GM21381 (cell line): ENCODE data around the gene CPA5.

Source experiments
- ATAC-seq: cut with Tn5 transposase; IDR thresholded peaks from one replicate; pipeline ENCODE4 v1.9.1; 2021; ENCODE audit warnings: mild to moderate bottlenecking, moderate library complexity; ENCODE audit not compliant: unreplicated experiment

The CPA5 gene

DNA sequence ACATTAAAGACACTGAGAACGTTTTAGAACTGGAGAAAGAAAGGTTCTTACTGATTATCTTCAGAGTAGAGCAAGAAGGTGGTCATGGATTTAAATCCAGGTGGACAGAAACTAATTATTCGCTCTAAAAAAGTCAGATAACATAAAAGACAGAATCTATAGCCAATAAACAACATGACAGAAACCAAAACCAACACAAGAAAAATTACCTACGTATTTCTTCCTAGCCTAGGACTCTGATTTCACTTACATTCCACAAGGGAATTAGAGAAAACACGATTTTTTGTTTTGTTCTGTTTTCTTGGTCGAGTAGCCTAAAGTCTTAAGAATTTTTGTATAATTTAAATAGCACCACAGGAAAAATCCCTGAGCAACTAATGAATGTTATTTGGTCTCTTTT is 50.8 kb downstream of the CPA5 start:
- ATAC-seq: no peak

DNA sequence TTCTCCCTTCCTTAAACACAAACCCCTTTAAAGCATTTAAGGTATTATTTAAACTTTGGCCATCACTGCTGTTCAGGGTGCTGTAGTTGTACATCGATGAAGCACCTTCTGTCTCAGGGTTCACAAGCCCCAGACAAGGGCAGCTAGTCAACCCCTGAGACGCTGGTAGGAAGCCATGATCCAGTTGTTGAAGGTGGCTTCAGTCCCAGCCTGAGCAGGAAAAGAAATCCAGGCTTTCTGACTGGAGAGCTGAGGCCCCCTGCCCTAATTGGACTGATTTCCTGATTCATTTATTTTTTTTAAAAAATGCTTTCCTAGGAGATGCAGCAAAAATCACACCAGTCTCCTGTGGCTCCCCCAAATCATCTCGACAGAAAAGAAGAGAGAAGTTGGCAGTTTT is 51.5 kb downstream of the CPA5 start:
- ATAC-seq: no peak

DNA sequence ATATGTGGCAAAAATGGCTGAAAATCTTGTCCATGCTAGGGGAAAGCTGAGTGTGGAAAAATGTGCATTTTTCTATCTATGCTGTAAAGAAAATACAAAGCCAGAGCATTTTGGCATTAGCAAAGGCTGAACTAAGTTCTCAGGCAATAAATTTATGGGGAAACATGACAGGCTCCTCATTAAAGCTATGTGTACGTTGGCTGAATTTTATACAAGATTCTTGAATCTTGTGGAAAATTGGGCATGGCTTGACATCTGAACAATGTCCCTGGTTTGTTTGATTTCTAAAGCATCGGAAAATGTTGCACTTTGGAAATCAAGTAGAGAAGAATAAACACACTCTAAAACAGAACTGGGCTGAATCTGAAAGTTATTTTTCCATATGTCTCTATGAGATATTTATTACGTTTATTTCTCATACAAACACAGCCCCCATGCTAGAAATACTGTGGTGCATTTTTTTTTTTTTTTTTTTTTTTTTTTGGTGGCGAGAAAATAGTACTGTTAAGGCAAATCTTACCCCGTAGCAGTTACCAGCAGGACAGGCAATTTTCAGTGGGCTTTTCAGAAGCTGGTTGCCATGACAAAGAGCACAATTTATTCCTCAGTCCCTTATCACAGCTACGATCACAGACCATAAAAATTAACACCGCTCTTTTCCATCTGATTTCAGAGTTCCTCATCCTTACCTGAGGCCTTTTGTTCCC is 52.6 kb downstream of the CPA5 start:
- no peak for ATAC-seq

DNA sequence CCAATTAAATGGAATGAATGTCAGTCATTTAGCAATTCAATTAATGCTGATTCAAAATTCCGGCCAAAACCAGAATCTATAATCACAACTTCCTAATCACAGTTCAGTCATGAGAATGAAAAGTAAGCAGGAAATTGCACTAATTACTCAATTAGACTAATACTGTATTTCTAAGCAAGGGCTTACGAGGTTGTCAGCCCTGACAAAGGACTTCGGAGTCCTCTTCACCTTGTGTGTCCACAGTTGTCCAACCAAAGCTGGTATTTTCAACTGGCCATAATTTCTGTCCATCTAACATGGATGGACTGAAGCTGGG is 53.1 kb downstream of the CPA5 start:
- no peak for ATAC-seq

DNA sequence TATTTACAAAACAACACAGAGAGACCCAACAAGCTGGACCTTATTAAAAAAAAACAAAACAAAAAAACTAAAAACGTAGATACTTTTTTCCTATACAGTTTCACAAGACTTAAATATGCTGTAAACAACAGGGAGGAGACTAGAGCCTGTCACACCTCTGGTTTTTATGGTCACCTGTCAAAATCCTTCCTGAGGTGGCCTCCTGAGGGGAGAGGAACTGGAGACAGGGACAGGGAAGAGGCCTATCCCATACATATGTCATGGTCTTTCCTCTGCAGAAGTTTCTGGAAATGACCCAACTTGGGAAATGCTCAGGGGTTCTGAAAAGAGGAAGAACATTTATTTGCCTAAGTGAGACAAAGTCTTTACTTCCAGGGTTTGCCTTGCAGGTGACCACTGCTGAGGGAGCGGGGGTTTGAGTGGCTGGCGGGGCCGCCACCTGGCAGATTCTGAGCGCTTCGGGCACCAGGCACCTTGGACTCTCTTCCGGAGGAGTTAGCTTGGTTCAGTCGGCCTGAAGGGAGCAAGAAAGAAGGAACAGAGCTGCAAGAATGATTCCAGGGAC is 54.0 kb downstream of the CPA5 start:
- no peak for ATAC-seq

DNA sequence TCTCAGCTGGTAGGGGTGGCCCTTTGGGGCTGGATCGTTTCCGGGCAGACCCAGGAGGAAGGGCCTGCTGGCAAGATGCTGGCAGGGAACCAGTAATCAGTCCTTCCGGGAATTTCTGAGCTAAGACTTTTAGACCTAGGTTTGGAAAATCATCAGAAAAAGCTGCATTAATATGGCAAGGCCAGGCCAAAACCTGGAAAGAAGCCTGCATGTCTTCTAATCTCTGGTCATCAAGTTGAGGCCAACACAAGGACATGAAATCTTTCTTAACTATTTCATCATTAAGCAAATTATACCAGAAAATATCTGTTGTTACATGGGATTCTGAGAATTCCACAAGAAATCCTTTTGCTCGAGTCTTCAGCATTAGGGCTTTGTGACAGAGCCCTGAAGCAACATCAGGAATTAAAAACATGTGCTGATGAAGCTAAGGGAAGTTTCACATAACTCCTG is 55.5 kb downstream of the CPA5 start:
- ATAC-seq: no peak

DNA sequence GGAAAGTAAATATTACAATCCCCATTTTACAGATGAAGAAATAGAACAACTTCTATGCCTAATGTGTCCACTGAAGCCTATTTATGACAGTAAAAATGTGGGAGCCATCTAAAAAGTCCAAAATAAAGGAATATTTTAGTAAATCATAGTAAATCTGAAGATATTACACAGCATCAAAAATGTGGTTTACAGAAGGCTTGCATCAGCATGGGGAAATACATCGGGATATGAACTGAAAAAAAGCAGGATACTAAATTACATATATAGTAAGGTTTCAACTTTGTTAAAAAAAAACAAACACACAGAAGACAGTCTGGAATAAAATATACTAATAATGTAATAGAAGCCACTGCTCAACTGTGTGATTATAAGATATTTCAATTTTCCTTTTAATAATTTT is 56.5 kb downstream of the CPA5 start:
- no peak for ATAC-seq

DNA sequence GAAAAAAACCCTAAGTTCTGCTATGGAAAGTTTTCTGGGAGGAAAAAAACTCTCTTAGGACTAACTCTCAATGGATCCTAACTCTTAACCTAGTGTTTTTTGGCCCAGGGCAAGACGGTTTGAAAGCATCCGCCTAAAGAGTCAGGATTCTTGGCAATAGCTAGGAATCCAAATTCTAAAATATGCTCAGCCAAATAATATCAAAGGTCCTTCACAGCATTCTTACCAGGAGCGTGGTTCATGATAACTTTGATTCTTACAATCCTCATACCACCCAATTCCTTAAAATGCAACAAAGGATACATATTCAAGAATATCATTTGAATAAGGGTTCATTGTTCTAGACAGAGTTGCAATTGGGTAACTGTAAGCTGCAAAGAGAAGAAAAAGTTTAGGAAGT is 57.0 kb downstream of the CPA5 start:
- no peak for ATAC-seq

DNA sequence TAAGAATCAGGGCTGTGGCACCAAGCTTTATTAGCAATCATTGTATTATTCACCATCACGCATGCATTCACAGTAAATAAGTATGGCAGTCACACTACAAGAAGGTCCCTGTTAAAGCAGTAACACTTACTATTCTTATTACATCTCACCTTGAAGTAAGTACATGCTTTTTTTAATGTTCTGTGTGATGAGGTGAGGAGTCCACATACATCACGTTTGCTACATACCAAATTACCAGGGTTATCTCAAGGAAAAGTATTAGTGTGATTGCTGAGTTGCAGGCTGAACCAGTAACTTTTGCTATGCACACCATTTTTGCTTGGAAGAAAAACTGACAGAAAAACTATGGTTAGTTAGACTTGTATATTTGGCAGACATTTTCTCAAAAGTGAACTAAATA is 60.4 kb downstream of the CPA5 start:
- ATAC-seq: no peak

DNA sequence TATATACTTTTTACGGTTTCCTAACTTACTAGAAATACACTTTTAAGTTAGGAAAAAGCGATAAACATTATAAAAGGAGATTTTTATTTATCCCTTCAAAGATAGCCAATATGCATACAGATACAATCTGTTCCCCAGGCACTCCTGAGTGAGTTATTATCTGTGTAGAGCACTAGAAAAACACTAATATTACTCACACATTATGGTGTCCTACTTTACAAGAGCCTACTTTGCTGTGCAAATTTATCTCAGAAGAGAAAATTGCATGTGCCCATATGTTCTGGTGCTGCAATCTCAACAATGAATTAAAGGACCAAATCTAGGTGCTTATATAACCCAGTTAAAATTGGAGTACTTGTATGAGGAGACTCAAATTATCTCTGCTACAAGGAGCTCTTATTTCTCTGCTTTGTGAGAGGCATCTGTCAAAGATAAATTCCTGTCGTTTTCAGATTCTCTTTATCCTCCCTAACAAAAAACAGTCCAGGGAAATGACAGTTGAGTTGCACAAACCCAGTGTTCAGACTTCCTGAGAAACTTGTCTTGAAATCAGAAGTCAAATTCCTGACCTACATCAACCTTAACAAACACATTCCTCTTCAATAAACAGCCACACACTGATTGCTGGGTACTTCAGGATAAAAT is 64.6 kb downstream of the CPA5 start:
- ATAC-seq: no peak

DNA sequence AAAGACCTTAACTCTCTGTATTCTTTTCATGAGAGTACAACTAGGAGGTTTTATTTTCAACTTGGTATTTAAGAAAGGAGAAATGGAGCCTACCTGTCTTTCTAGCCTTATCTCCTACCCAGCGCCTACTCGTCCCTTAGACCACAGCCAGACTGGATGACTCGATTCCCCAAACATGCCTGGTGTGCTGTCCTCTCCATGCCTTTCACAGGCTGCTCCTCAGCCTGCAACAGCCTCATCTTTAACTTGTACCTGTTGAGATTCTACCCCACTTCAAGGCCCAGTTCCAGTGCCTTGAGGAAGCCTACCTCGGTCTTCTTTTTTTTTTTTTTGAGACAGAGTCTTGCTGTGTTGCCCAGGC is 65.1 kb downstream of the CPA5 start:
- no peak for ATAC-seq

DNA sequence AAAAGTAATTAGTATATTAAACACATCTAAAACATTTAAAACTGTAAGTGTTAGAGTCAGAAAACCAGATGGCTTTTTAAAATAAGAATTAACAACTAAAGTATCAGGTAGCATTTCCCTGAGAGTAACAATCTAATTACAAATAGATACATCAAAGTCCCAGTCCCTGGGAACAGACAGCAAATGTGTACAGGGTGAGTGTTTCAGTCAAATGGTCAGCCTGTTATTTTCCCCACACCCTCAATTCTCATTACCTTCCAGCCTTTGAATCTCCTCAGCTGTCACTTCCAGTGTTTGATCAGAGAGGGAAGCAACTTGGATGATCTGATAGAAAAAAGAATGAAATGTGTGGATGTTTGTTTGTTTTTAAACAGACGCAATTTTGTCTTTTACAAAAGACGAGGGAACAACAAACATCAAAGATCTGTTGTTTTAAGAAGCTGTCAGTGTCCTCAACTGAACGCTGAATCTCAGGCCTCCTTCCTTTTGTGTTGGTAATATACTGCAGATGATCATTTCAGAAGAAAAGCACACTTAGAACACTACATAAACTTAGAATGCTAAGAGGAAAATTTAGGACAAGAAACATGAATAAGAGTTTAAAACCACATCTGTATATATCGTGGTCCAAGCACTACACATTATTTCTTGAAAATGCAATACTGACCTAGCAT is 66.4 kb downstream of the CPA5 start:
- ATAC-seq: no peak

DNA sequence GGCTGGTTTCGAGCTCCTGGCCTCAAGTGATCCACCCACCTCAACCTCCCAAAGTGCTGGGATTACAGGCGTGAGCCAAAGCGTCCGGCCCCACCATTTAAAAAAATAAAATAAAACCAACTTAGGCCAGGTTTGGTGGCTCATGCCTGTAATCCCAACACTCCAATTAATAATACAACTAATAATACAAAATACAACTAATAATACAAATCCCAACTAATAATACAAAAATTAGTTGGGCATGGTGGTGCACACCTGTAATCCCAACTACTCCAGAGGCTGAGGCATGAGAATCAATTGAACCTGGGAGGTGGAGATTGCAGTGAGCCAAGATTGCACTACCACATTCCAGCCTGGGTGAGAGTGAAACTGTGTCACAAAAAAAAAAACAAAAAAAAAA is 68.6 kb downstream of the CPA5 start:
- no peak for ATAC-seq

DNA sequence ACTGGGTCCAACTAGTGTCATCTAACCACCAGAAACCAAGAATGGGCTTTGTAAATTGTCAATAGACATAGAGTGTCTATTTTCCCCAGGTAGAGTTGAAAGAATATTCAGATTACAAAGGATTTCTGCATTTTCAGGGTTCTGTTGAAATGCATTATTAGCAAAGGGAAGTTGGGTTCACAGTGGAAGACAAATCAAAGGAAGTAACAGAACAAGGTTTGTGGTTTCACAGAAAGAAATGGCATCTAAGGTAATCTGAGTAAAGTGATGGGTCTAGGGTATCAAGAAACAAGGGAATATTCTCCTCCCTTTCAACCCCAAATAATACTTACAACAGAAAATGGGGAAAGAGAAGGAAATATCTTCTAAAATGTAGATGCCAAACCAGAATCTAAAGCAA is 70.4 kb downstream of the CPA5 start:
- no peak for ATAC-seq

DNA sequence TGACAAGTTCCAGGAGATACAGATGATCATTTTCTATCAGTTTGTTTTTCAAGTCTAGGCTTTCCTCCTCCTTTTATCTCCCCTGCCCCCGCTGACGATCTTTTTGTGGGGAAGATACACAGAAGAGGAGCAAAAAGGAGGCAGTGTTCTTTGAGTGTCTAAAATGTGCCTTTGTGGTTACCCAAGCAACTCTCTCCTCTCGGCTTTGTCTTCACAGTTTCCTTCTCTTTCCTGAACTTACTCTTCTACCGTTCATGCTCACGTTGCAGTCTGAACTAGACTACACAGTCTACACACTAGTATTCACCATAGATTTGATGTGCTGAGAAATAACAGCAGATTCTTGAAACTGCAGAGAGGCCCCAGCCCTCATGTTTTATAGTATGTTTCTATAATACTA is 72.6 kb downstream of the CPA5 start:
- no peak for ATAC-seq

DNA sequence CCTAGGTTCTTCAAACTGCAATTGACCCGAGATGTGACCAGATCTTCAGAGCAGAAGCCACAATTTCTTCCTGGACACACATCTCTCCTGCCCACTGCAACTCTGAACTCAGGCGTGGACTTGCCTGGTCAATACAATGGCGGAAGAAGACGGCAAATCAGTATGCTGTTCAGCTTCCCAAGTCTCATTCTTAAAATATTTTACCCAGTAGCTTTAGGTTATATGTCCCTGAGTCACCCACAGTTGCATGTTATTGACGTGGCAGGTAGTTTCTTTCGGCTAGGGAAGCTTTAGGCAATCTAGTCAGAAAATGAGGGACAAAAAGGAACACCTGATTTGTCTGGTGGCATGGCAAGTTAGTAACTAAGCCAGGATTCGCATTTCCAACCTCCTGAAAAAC is 73.7 kb downstream of the CPA5 start:
- no peak for ATAC-seq
